ENCODE results near the gene CST5.

The CST5 gene

DNA sequence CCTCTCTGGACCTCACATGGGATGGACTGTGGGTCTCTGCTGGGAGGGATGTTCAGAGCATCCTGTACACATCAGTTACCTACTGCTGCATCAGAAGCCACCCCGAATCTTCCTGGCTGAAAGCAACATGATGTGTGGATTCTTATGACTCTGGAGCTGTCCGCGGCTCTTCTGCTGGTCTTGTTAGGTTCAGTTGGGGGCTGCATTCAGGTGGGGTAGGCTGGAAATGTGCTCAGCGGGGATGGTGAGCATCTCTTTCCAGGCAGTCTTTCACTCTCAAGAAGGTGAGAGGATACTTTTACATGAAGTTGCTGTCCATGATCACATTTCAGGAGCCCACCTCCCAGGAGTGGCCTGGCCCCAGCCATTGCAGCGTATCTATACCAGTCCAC, 5.2 kb upstream of the CST5 start:
- TF ChIP-seq SIN3A (IDR thresholded peaks at IDR 0.05; ENCODE audit: borderline replicate concordance, insufficient read depth, low read length) (no peak), FOXP2 (optimal IDR thresholded peaks at IDR 0.05; ENCODE audit: borderline replicate concordance, extremely low read depth, extremely low read length, insufficient read depth) (no peak), POLR2AphosphoS5 (IDR thresholded peaks at IDR 0.05; ENCODE audit: low read depth, low read length) (no peak)
- TF ChIP-seq, protein P1, sequence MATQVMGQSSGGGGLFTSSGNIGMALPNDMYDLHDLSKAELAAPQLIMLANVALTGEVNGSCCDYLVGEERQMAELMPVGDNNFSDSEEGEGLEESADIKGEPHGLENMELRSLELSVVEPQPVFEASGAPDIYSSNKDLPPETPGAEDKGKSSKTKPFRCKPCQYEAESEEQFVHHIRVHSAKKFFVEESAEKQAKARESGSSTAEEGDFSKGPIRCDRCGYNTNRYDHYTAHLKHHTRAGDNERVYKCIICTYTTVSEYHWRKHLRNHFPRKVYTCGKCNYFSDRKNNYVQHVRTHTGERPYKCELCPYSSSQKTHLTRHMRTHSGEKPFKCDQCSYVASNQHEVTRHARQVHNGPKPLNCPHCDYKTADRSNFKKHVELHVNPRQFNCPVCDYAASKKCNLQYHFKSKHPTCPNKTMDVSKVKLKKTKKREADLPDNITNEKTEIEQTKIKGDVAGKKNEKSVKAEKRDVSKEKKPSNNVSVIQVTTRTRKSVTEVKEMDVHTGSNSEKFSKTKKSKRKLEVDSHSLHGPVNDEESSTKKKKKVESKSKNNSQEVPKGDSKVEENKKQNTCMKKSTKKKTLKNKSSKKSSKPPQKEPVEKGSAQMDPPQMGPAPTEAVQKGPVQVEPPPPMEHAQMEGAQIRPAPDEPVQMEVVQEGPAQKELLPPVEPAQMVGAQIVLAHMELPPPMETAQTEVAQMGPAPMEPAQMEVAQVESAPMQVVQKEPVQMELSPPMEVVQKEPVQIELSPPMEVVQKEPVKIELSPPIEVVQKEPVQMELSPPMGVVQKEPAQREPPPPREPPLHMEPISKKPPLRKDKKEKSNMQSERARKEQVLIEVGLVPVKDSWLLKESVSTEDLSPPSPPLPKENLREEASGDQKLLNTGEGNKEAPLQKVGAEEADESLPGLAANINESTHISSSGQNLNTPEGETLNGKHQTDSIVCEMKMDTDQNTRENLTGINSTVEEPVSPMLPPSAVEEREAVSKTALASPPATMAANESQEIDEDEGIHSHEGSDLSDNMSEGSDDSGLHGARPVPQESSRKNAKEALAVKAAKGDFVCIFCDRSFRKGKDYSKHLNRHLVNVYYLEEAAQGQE (IDR thresholded peaks at IDR 0.05; ENCODE audit: insufficient read depth in 1 of 2, low read depth in 2 of 2, low read length in 2 of 2), result no peak

DNA sequence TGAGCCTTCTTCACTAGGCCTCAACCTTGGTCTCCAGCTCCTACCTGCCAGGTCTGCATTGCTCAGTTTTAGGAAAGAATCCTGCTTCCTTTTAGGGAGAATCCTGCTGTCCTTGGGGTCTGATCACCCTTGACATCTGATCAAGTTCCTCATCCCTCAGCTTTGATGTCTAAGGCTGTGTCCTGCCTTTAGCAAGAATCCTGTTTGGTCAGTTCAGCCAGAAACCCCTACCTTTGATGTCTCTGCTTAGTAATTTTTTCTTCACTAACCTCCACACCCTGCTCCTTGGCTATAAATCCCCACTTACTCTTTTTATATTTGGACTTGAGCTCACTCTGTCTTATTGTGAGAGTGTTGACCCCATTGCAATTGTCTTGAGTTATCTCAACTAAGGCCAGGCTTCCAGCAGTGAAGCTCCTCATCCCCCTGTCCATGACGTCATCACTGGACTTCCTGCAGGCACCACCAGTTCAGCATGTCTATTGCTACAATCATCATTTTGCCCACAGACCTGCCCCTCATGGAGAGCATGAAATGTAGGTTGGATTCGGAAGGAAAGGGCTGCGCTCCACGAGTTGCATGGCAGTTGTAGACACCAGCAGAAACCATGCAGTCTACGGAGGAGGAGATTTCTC, 4.7 kb upstream of the CST5 start:
- TF ChIP-seq TAF1 (IDR thresholded peaks at IDR 0.05; ENCODE audit: borderline replicate concordance, insufficient read depth, low read length) (no peak), FOXP2 (optimal IDR thresholded peaks at IDR 0.05; ENCODE audit: borderline replicate concordance, extremely low read depth, extremely low read length, insufficient read depth) (no peak), SIN3A (IDR thresholded peaks at IDR 0.05; ENCODE audit: borderline replicate concordance, insufficient read depth, low read length) (no peak), POLR2AphosphoS5 (IDR thresholded peaks at IDR 0.05; ENCODE audit: low read depth, low read length) (no peak)
- TF ChIP-seq, protein P1 (IDR thresholded peaks at IDR 0.05; ENCODE audit: insufficient read depth in 1 of 2, low read depth in 2 of 2, low read length in 2 of 2), result no peak

DNA sequence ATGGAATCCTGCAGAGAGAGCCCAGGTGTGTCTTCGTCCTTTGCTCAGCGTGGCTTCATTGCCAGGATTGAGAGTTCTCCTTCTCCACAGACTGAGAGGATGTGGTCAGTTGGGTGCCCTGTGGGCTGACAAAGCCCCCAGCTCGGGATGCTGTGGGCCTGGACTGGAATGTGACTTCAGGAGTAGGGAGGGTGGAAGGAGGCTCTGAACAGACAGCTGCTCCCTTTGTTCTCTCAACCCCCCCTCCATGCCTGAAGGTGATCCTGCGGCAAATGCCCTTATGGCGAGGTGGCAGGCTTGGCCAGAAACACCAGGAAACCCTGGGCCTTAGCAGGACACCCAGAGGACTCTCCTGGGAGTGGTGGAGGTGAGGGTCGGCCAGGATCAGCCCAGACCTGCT, 1.8 kb upstream of the CST5 start:
- TF ChIP-seq FOXP2 (optimal IDR thresholded peaks at IDR 0.05; ENCODE audit: borderline replicate concordance, extremely low read depth, extremely low read length, insufficient read depth), result no peak
- TF ChIP-seq, protein P1 (IDR thresholded peaks at IDR 0.05; ENCODE audit: insufficient read depth in 1 of 2, low read depth in 2 of 2, low read length in 2 of 2), result no peak
- no peak for TF ChIP-seq SIN3A (IDR thresholded peaks at IDR 0.05; ENCODE audit: borderline replicate concordance, insufficient read depth, low read length)
- TF ChIP-seq TAF1 (IDR thresholded peaks at IDR 0.05; ENCODE audit: borderline replicate concordance, insufficient read depth, low read length), result no peak
- no peak for TF ChIP-seq POLR2AphosphoS5 (IDR thresholded peaks at IDR 0.05; ENCODE audit: low read depth, low read length)

DNA sequence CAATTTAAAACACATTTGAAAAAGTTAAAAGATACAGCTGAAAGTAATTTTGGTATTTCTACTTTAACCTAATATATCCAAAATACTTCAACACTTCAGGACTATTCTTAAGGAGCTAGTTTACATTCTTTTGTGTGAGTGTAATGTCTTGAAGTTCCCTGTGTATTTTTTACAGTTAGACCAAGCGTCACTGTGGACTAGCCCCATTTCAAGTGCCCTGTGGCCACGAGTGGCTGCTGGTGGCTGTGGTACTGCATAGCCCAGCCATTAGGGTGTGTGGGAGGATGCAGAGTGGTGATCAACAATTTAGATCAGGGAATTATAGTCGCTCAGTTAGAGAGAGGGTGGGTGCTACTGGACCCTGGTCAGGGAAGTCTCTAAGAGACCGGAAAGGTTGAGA, 869 bp upstream of the CST5 start:
- TF ChIP-seq, protein P1 (IDR thresholded peaks at IDR 0.05; ENCODE audit: insufficient read depth in 1 of 2, low read depth in 2 of 2, low read length in 2 of 2), result no peak
- TF ChIP-seq SIN3A (IDR thresholded peaks at IDR 0.05; ENCODE audit: borderline replicate concordance, insufficient read depth, low read length) (no peak), TAF1 (IDR thresholded peaks at IDR 0.05; ENCODE audit: borderline replicate concordance, insufficient read depth, low read length) (no peak), POLR2AphosphoS5 (IDR thresholded peaks at IDR 0.05; ENCODE audit: low read depth, low read length) (no peak), FOXP2 (optimal IDR thresholded peaks at IDR 0.05; ENCODE audit: borderline replicate concordance, extremely low read depth, extremely low read length, insufficient read depth) (no peak)

Data from PFSK-1 (cell line).